AG09319 (cell line): ENCODE results near the gene MIB2.
"Not testable (repeated sequence)": the region's sequence is repeated elsewhere in the genome, so short reads cannot be mapped to it uniquely, and the experiment has no call there.

Experiments used
- DNase-seq: peaks from one replicate; pipeline ENCODE4 v3.0.0-alpha.2; 2010; ENCODE audit warnings: low read depth; ENCODE audit errors: extremely low read depth
- TF ChIP-seq, protein P1 (sequence below): IDR thresholded peaks from 2 replicates; pipeline ENCODE4 v1.5.1; 2011; ENCODE audit warnings: low read depth, mild to moderate bottlenecking, inconsistent platforms, low read length, moderate library complexity

Gene MIB2

DNA sequence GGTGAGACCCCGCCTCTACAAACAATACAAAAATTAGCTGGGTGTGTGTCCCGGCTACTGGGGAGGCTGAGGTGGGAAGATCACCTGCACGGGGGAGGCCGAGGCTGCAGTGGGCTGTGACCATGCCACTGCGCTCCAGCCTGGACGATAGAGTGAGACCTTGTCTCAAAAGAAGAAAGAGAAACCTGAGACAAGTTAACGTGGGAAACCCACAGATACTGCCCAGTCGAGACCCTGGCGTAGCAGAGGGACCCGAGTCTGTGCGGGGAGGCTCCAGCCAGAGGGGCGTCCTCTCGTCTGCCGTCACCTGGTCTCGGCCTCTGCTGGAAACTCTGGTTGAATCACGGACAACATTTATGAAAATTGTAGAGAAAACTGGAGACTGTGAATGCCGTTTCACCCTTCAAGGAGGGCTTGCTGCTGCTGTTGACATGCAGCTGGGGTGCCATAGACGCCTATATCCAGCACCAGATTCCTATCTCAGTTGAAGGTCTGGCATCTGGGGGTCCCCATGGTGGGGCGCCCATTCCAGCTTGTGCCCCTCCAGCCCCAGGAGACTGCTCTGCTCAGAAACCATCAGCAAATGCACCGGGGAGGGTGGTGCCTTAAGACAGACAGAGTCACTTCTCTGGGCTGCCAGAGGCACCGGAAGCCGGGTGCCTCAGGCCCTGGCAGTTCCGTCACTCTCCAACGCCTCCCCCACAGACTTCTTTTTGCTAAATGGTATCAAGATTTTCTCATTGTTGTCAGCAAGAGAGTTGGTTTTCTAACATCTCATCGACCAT is 57.1 kb downstream of the MIB2 start:
- no peak for DNase-seq
- TF ChIP-seq, protein P1, sequence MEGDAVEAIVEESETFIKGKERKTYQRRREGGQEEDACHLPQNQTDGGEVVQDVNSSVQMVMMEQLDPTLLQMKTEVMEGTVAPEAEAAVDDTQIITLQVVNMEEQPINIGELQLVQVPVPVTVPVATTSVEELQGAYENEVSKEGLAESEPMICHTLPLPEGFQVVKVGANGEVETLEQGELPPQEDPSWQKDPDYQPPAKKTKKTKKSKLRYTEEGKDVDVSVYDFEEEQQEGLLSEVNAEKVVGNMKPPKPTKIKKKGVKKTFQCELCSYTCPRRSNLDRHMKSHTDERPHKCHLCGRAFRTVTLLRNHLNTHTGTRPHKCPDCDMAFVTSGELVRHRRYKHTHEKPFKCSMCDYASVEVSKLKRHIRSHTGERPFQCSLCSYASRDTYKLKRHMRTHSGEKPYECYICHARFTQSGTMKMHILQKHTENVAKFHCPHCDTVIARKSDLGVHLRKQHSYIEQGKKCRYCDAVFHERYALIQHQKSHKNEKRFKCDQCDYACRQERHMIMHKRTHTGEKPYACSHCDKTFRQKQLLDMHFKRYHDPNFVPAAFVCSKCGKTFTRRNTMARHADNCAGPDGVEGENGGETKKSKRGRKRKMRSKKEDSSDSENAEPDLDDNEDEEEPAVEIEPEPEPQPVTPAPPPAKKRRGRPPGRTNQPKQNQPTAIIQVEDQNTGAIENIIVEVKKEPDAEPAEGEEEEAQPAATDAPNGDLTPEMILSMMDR, result no peak

DNA sequence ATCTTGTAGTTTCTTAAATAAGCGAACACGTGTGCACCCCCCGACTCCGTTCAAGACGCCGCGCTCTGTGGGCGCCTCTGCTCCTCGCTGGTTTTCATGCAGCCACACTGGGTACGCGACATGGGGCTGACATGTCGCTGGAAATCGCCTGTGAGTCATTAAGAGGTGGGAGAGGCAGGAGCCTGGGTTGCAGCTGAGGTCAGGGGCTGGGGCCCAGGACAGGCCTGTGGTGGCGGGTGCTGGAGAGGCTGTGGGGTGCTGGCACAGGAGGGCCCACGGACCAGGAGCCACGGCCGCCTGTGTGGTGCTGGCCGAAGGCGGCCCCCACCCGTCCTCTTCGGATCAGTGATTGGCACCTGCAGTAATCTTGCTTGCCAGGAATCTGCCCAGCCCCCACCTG is 59.5 kb downstream of the MIB2 start:
- DNase-seq, result not testable (repeated sequence)

DNA sequence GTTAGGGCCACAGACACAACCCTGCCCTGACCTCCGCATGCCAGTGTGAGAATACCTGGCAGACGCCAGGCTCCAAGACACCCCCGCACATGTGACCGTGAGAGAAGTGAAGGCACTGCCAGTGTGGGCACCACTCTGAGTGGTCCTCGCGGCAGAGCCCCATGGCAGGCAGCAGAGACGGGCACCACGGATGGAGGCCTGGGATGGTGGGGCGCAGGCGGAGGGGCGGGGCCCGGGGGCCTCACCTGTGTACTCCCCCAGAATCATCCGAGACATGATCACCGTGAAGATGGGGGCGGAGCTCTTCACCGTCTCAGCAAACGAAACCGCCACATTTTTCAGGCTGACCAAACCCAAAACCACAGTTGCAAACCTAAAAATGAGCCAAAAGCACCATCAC is 59.9 kb downstream of the MIB2 start:
- DNase-seq, result not testable (repeated sequence)

DNA sequence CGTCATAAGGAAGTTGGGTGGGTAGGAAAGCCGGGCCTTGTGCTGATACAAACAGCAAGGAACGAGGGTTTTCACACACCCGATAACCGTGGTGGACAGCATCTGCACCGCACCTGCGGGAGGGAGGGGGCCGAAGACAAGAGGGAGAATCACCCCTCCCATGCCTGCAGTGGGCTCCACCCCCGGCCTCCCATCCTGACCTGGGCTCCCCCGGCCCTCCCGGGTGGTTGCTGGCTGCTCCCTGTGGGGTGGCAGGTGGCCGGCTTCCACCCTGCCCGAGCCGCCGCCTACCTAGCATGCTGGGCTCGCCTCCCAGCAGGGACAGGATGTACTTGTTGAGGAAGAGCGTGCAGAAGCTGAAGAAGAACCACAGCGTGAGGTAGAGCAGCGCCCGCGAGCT is 60.8 kb downstream of the MIB2 start:
- DNase-seq, result not testable (repeated sequence)

DNA sequence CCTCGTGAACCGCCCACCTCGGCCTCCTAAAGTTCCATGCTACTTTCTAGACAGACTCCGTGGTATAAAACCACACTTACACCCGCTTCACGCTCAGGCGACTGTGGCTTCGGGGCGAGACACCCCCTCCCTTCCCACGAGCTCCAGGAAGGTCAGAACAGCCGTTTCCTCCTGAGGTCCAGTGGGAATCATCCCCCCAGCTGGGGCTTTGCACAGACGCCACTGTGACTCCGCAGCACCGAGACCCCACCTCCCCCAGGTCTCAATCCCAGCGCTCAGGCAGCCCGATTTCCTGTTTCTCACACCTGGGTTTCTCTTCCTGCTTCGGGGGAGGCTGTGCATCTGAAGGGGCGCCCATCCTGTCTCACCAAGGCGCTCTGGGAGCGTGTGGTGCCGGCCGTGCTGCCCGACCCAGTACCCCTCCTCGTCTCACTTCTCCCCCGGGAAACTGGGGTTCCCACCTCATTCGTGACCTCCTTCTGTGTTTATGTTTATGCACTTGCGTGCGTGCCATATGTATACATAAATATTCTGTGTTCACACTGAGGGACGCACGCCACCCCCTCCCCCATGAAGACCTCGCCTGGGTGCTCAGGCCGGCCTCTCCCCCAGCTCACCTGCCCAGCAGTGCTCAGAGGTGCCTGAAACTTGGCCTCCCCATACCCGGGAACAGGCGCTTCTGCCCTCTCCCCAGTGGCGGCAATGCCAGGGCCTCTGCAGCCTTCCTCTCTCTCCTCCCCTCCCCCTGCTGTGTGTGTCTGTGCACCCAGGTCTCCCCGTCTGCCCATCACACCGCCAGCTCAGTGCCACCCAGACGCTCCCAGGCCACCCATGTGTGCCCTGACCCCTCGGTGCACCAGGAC is 62.6 kb downstream of the MIB2 start:
- DNase-seq, result no peak
- TF ChIP-seq, protein P1, result no peak

DNA sequence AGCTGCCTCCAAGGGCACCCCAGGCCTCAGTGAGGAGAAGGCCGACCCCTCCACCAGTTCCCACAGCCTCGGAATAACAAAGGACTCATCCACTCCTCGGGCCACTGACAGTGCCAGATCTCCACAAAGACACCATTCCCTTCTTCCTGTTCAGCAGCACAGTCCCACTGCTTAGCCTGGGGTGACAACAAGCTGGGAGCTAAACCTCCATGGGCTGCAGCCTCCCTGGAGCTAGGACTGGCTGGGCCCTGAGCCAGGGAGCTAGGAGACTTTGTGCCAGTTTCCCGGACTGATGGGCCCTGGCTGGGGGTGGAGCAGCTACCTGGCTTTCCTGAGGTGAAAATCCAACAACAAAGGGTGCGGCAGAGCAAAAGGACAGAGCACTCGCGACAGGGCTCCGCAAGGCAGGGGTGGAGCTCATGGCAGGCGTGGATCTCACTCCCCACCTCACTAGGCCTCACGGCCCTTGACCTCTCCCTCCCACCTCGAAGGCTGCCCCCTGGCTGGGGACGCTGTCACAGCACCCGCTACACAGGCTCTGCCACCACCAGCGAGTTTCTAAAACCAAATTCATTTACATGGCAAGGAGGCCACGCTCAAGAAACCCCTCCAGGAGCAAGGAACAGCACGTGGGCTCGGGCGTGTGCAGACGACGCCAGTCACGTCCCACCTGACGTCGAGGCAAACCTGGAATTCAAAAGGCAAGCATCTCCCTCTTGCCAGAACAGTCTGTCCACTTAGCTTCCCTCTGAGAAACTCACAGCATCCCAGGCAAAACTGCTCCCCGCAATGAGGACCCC is 63.5 kb downstream of the MIB2 start:
- TF ChIP-seq, protein P1, result no peak; the same call in 1 of the 2 replicates
- no peak for DNase-seq
